Activated CD4-positive, alpha-beta T cell treated with anti-CD3 and anti-CD28 coated beads, Interleukin-2, amount 10 ng/mL, durations not matched to agents 24 days and 14 days (primary cell): ENCODE data around the gene WRAP53. TPM values are rescaled to one million over a fixed set of nuclear protein-coding genes. Genes with fewer than 3 reads are reported as not detected.
A peak's percentile ranks its signal among the peaks of the same experiment; 100 is the strongest.

Experiments used
- DNase-seq: peaks from one replicate; pipeline ENCODE4 v3.0.0; 2022
- H3K27ac Mint-ChIP-seq: one replicate; pipeline ENCODE4 v1.8.0; 2022; ENCODE audit warnings: mild to moderate bottlenecking, mixed read lengths
- H3K27me3 Mint-ChIP-seq: one replicate; pipeline ENCODE4 v1.8.0; 2022; ENCODE audit warnings: mixed read lengths
- H3K36me3 Mint-ChIP-seq: one replicate; pipeline ENCODE4 v1.8.0; 2022; ENCODE audit warnings: low read depth, mild to moderate bottlenecking, mixed read lengths
- H3K4me1 Mint-ChIP-seq: one replicate; pipeline ENCODE4 v1.8.0; 2021; ENCODE audit warnings: mixed read lengths
- H3K4me3 Mint-ChIP-seq: one replicate; pipeline ENCODE4 v1.8.0; 2022; ENCODE audit warnings: mild to moderate bottlenecking, moderate library complexity, mixed read lengths
- H3K9me3 Mint-ChIP-seq: one replicate; pipeline ENCODE4 v1.8.0; 2021; ENCODE audit warnings: mixed read lengths
- intact Hi-C: fragments of 100-400 bp; cut with micrococcal nuclease; formaldehyde crosslinking; loops from one replicate; pipeline ENCODE4 v1.15.1; 2023
- total RNA-seq: library from RNA; stranded (reverse); gene quantifications from 2 replicates; pipeline ENCODE4 v1.2.3, GENCODE V29; 2022

Gene WRAP53
- total RNA-seq, 1 donor from 2014 or later: 33.8 TPM

DNA sequence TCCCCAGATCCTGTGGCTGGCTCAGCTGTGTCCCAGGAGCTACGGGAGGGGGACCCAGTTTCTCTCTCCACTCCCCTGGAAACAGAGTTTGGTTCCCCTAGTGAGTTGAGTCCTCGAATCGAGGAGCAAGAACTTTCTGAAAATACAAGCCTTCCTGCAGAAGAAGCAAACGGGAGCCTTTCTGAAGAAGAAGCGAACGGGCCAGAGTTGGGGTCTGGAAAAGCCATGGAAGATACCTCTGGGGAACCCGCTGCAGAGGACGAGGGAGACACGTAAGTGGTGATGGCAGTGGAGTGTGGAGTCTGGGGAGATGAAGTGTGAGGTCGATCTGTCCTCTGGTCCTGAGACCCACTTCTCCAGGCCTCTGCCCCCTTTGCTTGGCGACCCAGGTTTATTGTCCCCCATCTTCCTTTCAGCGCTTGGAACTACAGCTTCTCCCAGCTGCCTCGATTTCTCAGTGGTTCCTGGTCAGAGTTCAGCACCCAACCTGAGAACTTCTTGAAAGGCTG, 585 bp downstream of the WRAP53 start:
- Mint-ChIP-seq H3K4me1 (peaks cover 24% of the 10 kb centered on the region), H3K27me3 (no peaks in the 10 kb centered on the region), H3K9me3 (no peaks in the 10 kb centered on the region), H3K36me3 (peaks cover 36% of the 10 kb centered on the region), H3K27ac (peak overlapping the region; percentile 97), H3K4me3 (peak overlapping the region; percentile 93)
- DNase-seq: peak; percentile 63
- intact Hi-C loops: loop anchor here (1.0 to 10.0 kb wide), 9 partner anchors 28 to 466 kb away; partner anchors contain the start of genes CHD3, CNTROB, CTDNEP1 and DNAH2

DNA sequence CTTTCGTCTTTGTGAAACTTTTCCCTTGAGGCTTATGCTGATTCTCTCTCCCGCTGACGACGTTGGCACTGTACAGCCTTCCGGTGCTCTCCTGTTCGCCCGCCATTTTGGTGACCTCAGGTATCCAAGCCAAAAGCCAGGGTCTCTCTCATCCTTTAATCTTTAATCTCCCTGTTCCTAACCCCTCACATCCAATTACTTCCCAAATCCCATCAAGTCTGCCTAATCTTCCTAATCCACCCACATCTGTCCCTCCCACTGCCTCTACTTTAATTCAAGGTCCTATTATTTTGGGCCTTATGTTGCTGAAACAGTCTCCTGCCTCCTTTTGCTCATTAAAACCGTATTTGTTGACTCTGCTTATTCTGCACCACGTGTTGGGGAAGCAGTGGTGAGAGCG, 7.3 kb downstream of the WRAP53 start:
- H3K4me3 Mint-ChIP-seq: no peak overlapping the region
- DNase-seq: no peak
- H3K27me3 Mint-ChIP-seq: no peaks in the 10 kb centered on the region
- no peaks in the 10 kb centered on the region for H3K9me3 Mint-ChIP-seq
- H3K36me3 Mint-ChIP-seq: peaks cover 23% of the 10 kb centered on the region
- peaks cover 2% of the 10 kb centered on the region for H3K4me1 Mint-ChIP-seq
- intact Hi-C loops: no loop called here
- no peak overlapping the region for H3K27ac Mint-ChIP-seq

DNA sequence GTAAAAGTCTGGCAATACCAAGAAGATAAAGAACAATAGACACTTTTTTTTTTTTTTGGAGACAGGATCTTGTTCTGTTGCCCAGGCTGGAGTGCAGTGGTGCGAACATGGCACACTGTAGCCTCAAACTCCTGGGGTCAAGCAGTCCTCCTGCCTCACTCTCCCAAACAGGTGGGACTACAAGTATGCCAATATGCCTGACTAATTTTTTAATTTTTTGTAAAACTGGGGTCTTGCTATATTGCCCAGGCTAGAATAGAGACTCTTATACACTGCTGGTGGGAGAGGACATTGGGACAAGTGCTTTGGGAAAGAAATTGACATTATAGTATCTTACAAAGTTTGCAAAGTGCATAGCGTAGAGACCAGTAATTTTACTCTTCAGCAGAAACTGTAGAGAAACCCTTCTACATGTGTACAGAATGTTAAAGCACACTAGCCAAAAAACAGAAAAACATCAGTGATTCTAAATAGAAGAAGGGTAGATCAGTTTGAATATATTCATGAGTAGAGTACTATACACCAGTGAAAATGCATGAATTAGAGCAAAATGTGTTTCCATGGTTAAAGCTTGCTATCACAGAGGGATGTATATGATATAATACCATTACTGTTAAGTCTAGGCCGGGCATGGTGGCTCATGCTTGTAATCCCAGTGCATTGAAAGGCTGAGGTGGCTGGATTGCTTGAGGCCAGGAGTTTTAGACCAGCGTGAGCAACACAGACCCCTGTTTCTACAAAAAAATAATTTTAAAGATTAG, 9.7 kb downstream of the WRAP53 start:
- H3K4me1 Mint-ChIP-seq: peaks cover 2% of the 10 kb centered on the region
- H3K36me3 Mint-ChIP-seq: peaks cover 26% of the 10 kb centered on the region
- no peaks in the 10 kb centered on the region for H3K27me3 Mint-ChIP-seq
- DNase-seq: no peak
- intact Hi-C loops: no loop called here
- H3K4me3 Mint-ChIP-seq: no peak overlapping the region
- H3K9me3 Mint-ChIP-seq: no peaks in the 10 kb centered on the region
- H3K27ac Mint-ChIP-seq: no peak overlapping the region

DNA sequence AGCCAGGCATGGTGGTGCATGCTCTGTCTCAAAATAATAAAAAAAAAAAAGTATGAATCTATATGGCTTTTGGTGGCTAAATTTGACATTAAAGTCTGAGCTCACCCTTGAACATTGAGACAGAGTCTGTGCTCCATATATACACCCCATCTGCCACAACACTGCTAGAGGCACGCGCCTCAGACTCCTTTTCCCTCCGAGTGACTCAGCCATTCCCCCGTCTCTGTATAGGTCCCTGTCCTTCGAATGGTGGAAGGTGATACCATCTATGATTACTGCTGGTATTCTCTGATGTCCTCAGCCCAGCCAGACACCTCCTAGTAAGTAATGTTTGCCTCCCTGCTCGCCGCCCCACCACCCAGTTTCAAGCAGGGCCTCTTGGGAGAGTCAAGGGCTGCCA, 12.2 kb downstream of the WRAP53 start:
- Mint-ChIP-seq H3K4me3 (no peak overlapping the region), H3K27ac (no peak overlapping the region), H3K36me3 (peaks cover 24% of the 10 kb centered on the region), H3K4me1 (peaks cover 10% of the 10 kb centered on the region), H3K9me3 (no peaks in the 10 kb centered on the region), H3K27me3 (peaks cover 16% of the 10 kb centered on the region)
- intact Hi-C loops: no loop called here
- DNase-seq: no peak

DNA sequence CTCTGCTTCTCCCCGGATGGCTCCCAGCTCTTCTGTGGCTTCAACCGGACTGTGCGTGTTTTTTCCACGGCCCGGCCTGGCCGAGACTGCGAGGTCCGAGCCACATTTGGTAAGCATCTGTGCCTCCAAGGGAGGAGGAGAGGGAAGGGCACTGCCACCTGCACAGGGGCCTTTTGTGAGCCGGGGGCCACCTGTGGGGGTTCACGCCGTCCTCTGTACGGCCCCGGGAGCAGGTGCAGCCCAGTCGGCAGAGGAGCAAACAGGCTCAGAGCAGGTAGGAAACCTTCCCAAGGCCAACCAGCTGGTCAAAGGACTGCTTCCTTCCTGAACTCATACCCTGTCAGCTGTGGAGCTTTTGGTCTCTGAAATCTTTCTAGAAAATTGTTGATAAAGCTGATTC, 13.4 kb downstream of the WRAP53 start:
- no peak overlapping the region for H3K4me3 Mint-ChIP-seq
- intact Hi-C loops: no loop called here
- H3K27ac Mint-ChIP-seq: no peak overlapping the region
- no peak for DNase-seq
- peaks cover 12% of the 10 kb centered on the region for H3K4me1 Mint-ChIP-seq
- H3K9me3 Mint-ChIP-seq: no peaks in the 10 kb centered on the region
- H3K27me3 Mint-ChIP-seq: peaks cover 28% of the 10 kb centered on the region
- H3K36me3 Mint-ChIP-seq: peaks cover 18% of the 10 kb centered on the region

DNA sequence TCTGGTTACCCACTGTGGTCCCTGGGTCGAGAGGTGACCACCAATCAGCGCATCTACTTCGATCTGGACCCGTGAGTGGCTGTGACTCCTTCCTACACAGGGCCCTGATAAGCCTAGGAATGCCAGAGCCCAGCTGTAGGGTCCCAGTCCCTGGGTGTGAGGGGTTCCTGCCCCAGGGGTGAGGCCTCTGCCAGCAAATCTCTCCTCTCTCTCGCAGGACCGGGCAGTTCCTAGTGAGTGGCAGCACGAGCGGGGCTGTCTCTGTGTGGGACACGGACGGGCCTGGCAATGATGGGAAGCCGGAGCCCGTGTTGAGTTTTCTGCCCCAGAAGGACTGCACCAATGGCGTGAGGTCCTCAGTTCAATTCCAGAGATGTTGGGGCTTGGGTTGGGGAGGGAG, 14.5 kb downstream of the WRAP53 start:
- H3K27me3 Mint-ChIP-seq: peaks cover 37% of the 10 kb centered on the region
- H3K4me3 Mint-ChIP-seq: no peak overlapping the region
- no peaks in the 10 kb centered on the region for H3K9me3 Mint-ChIP-seq
- peaks cover 12% of the 10 kb centered on the region for H3K4me1 Mint-ChIP-seq
- peaks cover 18% of the 10 kb centered on the region for H3K36me3 Mint-ChIP-seq
- intact Hi-C loops: no loop called here
- no peak for DNase-seq
- H3K27ac Mint-ChIP-seq: no peak overlapping the region

DNA sequence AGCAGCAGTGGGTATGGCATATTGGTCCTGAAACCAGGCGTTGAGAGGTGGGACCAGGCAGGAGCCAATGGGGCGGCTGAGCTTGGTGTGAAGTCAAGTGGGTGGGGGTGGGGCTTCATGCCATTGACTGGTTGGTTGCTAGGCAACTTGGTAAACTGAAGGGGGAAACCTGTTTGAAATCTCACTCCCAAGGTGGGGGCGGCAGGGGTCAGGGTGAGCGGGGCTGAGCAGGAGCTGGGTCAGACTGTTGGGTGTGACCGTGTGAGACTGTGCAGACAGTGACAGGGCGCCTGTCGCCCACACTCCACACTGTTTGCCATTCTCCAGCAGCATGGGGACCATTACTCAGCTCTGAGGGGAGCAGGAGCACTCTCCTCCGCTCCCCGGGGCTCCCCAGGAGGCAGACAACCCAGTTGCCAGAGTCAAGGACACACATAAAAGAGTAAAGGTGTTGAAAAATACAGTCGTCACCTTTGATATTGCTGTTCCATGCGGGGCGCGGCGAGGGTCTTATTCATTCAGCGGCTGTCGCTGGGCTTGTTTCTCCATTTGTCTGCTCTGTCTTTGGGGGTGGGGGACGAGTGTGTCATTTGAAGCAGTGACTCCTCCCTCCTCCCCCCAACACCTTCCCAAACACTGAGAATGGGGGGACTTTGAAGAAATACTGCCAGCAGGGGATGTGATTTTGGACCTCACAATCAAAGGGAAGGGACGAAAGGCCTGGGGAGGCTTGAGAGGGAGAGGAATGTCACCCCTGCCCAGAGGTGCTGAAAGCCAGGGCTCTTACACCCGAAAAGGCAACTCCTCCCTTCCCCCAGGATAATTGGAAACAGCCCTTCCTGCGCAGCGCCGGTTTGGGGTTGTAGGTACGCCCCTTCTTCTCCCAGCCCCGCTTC, 15.6 kb downstream of the WRAP53 start:
- no peak for DNase-seq
- Mint-ChIP-seq H3K4me1 (peaks cover 12% of the 10 kb centered on the region), H3K27me3 (peaks cover 41% of the 10 kb centered on the region), H3K4me3 (no peak overlapping the region), H3K27ac (no peak overlapping the region), H3K36me3 (peaks cover 16% of the 10 kb centered on the region), H3K9me3 (no peaks in the 10 kb centered on the region)
- intact Hi-C loops: no loop called here

DNA sequence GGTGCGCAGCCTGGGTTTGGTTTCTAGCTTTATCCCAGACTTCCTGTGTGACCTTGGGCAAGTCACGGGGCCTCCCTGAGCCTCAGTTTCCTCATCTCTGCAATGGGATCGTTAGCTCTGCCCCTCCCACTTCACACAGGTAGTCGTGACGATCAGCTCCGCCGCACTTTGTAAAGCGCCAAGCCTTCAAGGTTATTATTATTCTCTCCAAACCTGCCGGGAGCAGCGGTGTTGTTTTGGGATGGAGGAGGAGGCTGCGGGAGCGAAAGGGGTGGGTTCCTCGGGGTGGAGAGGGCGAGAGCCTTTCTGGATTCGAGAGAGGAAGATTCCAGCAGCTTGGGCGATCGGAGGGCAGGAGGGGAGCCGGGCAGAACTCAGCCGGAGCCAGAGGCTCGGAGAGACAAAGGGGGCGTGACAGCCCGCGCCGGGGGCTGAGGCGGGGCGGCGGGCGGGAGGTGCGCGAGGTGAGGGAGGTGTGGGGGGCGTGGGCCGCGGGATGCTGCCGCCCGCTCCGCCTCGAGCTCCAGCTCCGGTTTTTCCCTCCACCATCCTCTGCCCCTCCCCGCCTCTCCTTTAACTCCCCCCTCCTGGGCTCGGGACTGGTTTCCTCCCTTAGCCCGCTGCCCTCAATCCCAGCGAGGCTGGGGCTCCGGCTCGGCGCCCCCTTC, 16.5 kb downstream of the WRAP53 start, which contains the start of gene EFNB3:
Gene EFNB3 (plus strand): TSS at position 602 of the 668 bp plus-strand sequence. CDS start 397 bp downstream, outside the sequence.
- Mint-ChIP-seq H3K9me3 (no peaks in the 10 kb centered on the region), H3K4me1 (peaks cover 12% of the 10 kb centered on the region), H3K27me3 (peaks cover 41% of the 10 kb centered on the region), H3K36me3 (peaks cover 16% of the 10 kb centered on the region), H3K4me3 (peak within 1 kb of the TSS; percentile 73), H3K27ac (no peak within 1 kb of the TSS)
- intact Hi-C loops: no loop called here
- DNase-seq: no peak

DNA sequence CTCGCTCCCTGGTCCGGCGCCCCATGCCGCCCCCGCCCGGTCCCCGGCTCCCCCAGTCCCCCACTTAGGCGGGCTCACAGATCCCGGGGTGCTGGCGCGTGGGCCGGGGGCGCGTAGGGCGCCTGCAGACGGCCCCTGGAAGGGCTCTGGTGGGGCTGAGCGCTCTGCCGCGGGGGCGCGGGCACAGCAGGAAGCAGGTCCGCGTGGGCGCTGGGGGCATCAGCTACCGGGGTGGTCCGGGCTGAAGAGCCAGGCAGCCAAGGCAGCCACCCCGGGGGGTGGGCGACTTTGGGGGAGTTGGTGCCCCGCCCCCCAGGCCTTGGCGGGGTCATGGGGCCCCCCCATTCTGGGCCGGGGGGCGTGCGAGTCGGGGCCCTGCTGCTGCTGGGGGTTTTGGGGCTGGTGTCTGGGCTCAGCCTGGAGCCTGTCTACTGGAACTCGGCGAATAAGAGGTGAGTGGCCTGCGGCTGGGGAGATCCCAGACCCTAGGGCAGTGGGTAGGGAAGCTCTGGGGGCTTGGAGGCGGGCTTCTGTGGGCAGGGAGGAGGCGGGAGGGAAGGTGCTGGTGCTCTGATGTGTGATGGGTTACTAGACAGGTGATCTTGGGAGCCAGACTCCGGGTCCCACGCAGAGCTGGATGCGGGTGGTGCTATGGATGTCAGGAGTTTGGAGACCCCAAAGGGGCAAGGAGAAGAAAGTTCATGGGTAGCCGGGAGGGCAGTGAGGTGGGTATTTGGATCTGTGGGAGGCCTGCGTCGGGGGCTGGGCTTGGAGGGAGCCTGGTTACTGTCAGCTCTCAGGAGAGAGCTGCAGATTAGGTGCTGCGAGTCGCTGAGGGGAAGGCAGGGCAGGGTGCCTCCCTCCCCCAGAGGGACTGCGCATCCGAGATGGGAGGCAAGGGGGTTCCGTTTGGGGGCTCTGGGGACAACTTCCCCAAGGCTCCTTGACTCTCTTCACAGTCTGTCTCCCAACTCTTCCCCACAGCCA, 17.3 kb downstream of the WRAP53 start:
- no peaks in the 10 kb centered on the region for H3K9me3 Mint-ChIP-seq
- H3K36me3 Mint-ChIP-seq: peaks cover 15% of the 10 kb centered on the region
- no peak overlapping the region for H3K27ac Mint-ChIP-seq
- peaks cover 41% of the 10 kb centered on the region for H3K27me3 Mint-ChIP-seq
- DNase-seq: no peak
- peak overlapping the region; percentile 51 for H3K4me3 Mint-ChIP-seq
- H3K4me1 Mint-ChIP-seq: peaks cover 19% of the 10 kb centered on the region
- intact Hi-C loops: no loop called here

DNA sequence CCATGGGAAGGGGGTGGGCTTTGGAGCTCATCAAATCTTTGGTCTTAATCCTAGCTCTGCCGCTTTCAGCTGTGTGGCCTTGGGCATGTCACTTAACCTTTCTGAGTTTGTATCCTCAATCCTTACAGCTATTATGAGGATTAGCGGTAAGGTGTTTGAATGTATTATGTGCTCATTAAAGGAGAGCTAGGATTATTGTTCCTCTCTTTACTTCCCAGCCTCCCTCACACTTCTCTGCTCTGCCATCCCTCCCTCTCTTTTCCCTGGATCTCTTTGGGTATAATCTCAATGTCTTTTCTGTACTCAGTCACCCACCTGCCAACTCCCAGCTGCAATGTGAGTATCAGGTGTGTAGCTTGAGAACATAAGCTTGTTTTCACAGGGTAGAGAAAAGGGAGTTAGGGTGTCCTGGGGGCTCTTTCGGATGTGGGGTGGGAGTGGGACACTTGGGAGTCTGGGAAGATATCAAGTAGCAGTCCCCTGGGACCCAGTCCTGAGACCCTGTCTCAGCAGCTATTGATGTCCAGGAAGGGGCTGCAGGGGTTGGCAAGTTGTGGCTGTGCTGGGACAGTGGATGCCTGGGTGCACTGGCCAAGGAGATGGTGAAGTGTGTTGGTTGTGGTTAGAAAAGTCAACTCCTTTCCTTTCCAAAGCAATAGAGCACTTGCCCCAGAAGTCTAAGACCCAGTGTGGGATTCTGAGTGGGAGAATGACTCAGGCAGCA, 18.5 kb downstream of the WRAP53 start:
- Mint-ChIP-seq H3K27ac (no peak overlapping the region), H3K4me3 (no peak overlapping the region), H3K4me1 (peaks cover 26% of the 10 kb centered on the region), H3K36me3 (peaks cover 13% of the 10 kb centered on the region), H3K9me3 (no peaks in the 10 kb centered on the region), H3K27me3 (peaks cover 48% of the 10 kb centered on the region)
- intact Hi-C loops: no loop called here
- DNase-seq: no peak

DNA sequence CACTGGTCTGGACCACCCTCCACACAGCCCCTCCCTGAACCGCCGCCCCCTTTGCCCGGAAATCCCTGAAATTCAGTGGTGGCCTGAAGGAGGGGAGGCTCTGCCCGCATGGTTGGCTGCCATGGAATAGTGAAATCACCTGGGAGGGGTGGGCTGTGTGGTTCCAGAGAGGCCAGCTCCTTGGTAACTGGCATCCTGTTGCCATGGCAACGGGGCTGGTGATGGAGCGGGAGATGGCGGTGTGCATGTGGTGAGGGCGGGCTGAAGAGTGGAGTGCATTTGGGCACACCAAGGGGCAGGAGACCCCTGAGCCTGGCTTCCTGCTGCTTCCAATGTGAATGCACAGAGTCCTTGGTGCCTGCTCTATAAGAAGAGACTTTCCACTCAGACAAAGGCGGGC, 19.2 kb downstream of the WRAP53 start:
- no peak overlapping the region for H3K4me3 Mint-ChIP-seq
- intact Hi-C loops: no loop called here
- peaks cover 9% of the 10 kb centered on the region for H3K36me3 Mint-ChIP-seq
- H3K27me3 Mint-ChIP-seq: peaks cover 50% of the 10 kb centered on the region
- H3K9me3 Mint-ChIP-seq: no peaks in the 10 kb centered on the region
- peaks cover 27% of the 10 kb centered on the region for H3K4me1 Mint-ChIP-seq
- DNase-seq: no peak
- H3K27ac Mint-ChIP-seq: no peak overlapping the region
